HepG2 (cell line): ENCODE results near the gene TSGA10IP. TPM values are rescaled to one million over a fixed set of nuclear protein-coding genes. Genes with fewer than 3 reads are reported as not detected.

Source experiments
- KAT7 ChIP-seq: IDR thresholded peaks from 2 replicates; pipeline ENCODE4 v1.6.1; 2018; ENCODE audit warnings: borderline replicate concordance, missing compliant biosample characterization
- KLF13 ChIP-seq: sonication (generic); formaldehyde crosslinking; IDR thresholded peaks from 2 replicates; pipeline ENCODE4 v1.4.0; 2020; ENCODE audit warnings: mild to moderate bottlenecking, missing genetic modification reagents
- MLXIP ChIP-seq: sonication (generic); formaldehyde crosslinking; IDR thresholded peaks from 2 replicates; pipeline ENCODE4 v1.9.0; 2021; ENCODE audit warnings: missing genetic modification reagents, borderline replicate concordance
- MYNN ChIP-seq: sonication (generic); formaldehyde crosslinking; IDR thresholded peaks from 2 replicates; pipeline ENCODE4 v1.4.0; 2020; ENCODE audit warnings: mild to moderate bottlenecking, low read depth, missing genetic modification reagents
- NR2F1 ChIP-seq, 2 experiments: fragments of 450-650 bp in 1 of 2; formaldehyde crosslinking in 1 of 2; IDR thresholded peaks; 2 replicates each; pipeline versions ENCODE4 v1.5.0 to v1.6.1; 2016 to 2020; ENCODE audit warnings: mild to moderate bottlenecking in 1 of 2, missing compliant biosample characterization in 1 of 2, missing genetic modification reagents in 1 of 2, moderate library complexity in 1 of 2
- SCMH1 ChIP-seq: sonication (generic); formaldehyde crosslinking; IDR thresholded peaks from 2 replicates; pipeline ENCODE4 v1.9.0; 2021; ENCODE audit warnings: missing genetic modification reagents, mild to moderate bottlenecking, borderline replicate concordance
- SMAD1 ChIP-seq: sonication (generic); formaldehyde crosslinking; IDR thresholded peaks from 2 replicates; pipeline ENCODE4 v1.4.0; 2020; ENCODE audit warnings: missing genetic modification reagents, low read depth, mild to moderate bottlenecking, borderline replicate concordance
- ZMYM3 ChIP-seq: sonication (generic); formaldehyde crosslinking; IDR thresholded peaks from 2 replicates; pipeline ENCODE4 v1.5.1; 2020; ENCODE audit warnings: mild to moderate bottlenecking, missing genetic modification reagents
- ZNF263 ChIP-seq: sonication (generic); formaldehyde crosslinking; IDR thresholded peaks from 2 replicates; pipeline ENCODE4 v1.4.0; 2020; ENCODE audit warnings: missing genetic modification reagents
- ZNF326 ChIP-seq: sonication (generic); formaldehyde crosslinking; IDR thresholded peaks from 2 replicates; pipeline ENCODE4 v1.4.0; 2020; ENCODE audit warnings: missing genetic modification reagents, borderline replicate concordance
- ZNF749 ChIP-seq: sonication (generic); formaldehyde crosslinking; IDR thresholded peaks from 2 replicates; pipeline ENCODE4 v1.8.0; 2022; ENCODE audit warnings: mild to moderate bottlenecking, missing genetic modification reagents, moderate library complexity, borderline replicate concordance
- ZNF776 ChIP-seq: sonication (generic); formaldehyde crosslinking; IDR thresholded peaks from 2 replicates; pipeline ENCODE4 v1.4.0; 2020; ENCODE audit warnings: mild to moderate bottlenecking, missing genetic modification reagents
- ZNF816 ChIP-seq: sonication (generic); formaldehyde crosslinking; IDR thresholded peaks from 2 replicates; pipeline ENCODE4 v1.8.0; 2022; ENCODE audit warnings: missing genetic modification reagents, mild to moderate bottlenecking, borderline replicate concordance
- polyA plus RNA-seq, 8 experiments: library from polyadenylated mRNA; depleted of rRNA in 3 of 8; stranded (reverse) in 7 of 8; unstranded in 1 of 8; fragments of >200 nt; fragmentation: Illumina TruSeq in 4 of 8; extraction: Trizol in 4 of 8; gene quantifications; 2 replicates each; pipeline versions ENCODE4 v1.2.1 to v1.2.3, GENCODE V29; 2011 to 2016; ENCODE audit warnings: low read depth in 4 of 8, missing spikeins in 1 of 8, mixed read lengths in 1 of 8; ENCODE audit not compliant: insufficient read depth in 1 of 8
- total RNA-seq, 5 experiments: library from RNA; depleted of rRNA; stranded (reverse); fragments of >200 nt; fragmentation: Illumina TruSeq; extraction: Trizol; gene quantifications; 2 replicates each; pipeline ENCODE4 v1.2.3, GENCODE V29; 2016; ENCODE audit warnings: low read depth in 1 of 5
- TF ChIP-seq, protein P1 (sequence below): sonication (generic); formaldehyde crosslinking; IDR thresholded peaks from 2 replicates; pipeline ENCODE4 v1.5.1; 2020; ENCODE audit warnings: mild to moderate bottlenecking, missing genetic modification reagents, borderline replicate concordance
- TF ChIP-seq, protein P2 (sequence below): sonication (generic); formaldehyde crosslinking; IDR thresholded peaks from 2 replicates; pipeline ENCODE4 v1.4.0; 2020; ENCODE audit warnings: mild to moderate bottlenecking, missing genetic modification reagents

Gene TSGA10IP
- total and polyA plus RNA-seq, 2 of the 13 experiments (the other 11 are each of a cell fraction or from before 2014, with no cell fraction given): not detected

GRCh38 chr11:65919573-65920371, 25.5 kb upstream of the TSGA10IP start (continued):
- TF ChIP-seq, protein P1, sequence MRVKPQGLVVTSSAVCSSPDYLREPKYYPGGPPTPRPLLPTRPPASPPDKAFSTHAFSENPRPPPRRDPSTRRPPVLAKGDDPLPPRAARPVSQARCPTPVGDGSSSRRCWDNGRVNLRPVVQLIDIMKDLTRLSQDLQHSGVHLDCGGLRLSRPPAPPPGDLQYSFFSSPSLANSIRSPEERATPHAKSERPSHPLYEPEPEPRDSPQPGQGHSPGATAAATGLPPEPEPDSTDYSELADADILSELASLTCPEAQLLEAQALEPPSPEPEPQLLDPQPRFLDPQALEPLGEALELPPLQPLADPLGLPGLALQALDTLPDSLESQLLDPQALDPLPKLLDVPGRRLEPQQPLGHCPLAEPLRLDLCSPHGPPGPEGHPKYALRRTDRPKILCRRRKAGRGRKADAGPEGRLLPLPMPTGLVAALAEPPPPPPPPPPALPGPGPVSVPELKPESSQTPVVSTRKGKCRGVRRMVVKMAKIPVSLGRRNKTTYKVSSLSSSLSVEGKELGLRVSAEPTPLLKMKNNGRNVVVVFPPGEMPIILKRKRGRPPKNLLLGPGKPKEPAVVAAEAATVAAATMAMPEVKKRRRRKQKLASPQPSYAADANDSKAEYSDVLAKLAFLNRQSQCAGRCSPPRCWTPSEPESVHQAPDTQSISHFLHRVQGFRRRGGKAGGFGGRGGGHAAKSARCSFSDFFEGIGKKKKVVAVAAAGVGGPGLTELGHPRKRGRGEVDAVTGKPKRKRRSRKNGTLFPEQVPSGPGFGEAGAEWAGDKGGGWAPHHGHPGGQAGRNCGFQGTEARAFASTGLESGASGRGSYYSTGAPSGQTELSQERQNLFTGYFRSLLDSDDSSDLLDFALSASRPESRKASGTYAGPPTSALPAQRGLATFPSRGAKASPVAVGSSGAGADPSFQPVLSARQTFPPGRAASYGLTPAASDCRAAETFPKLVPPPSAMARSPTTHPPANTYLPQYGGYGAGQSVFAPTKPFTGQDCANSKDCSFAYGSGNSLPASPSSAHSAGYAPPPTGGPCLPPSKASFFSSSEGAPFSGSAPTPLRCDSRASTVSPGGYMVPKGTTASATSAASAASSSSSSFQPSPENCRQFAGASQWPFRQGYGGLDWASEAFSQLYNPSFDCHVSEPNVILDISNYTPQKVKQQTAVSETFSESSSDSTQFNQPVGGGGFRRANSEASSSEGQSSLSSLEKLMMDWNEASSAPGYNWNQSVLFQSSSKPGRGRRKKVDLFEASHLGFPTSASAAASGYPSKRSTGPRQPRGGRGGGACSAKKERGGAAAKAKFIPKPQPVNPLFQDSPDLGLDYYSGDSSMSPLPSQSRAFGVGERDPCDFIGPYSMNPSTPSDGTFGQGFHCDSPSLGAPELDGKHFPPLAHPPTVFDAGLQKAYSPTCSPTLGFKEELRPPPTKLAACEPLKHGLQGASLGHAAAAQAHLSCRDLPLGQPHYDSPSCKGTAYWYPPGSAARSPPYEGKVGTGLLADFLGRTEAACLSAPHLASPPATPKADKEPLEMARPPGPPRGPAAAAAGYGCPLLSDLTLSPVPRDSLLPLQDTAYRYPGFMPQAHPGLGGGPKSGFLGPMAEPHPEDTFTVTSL (CRISPR knock-in tag): no peak
- TF ChIP-seq ZNF263 (no peak), ZNF749 (CRISPR knock-in tag) (no peak), SMAD1 (CRISPR knock-in tag) (no peak), NR2F1 (CRISPR knock-in tag; IDR thresholded peaks at IDR 0.05) (no peak), SCMH1 (no peak), ZNF326 (CRISPR knock-in tag) (no peak), MLXIP (CRISPR knock-in tag) (no peak), ZNF776 (CRISPR knock-in tag) (no peak), ZNF816 (no peak), MYNN (no peak), KAT7 (CRISPR knock-in tag) (0 out of 2 replicates have a peak, but pooled peaks have one; percentile 5), KLF13 (CRISPR knock-in tag) (no peak), ZMYM3 (CRISPR knock-in tag) (no peak)
- TF ChIP-seq, protein P2, sequence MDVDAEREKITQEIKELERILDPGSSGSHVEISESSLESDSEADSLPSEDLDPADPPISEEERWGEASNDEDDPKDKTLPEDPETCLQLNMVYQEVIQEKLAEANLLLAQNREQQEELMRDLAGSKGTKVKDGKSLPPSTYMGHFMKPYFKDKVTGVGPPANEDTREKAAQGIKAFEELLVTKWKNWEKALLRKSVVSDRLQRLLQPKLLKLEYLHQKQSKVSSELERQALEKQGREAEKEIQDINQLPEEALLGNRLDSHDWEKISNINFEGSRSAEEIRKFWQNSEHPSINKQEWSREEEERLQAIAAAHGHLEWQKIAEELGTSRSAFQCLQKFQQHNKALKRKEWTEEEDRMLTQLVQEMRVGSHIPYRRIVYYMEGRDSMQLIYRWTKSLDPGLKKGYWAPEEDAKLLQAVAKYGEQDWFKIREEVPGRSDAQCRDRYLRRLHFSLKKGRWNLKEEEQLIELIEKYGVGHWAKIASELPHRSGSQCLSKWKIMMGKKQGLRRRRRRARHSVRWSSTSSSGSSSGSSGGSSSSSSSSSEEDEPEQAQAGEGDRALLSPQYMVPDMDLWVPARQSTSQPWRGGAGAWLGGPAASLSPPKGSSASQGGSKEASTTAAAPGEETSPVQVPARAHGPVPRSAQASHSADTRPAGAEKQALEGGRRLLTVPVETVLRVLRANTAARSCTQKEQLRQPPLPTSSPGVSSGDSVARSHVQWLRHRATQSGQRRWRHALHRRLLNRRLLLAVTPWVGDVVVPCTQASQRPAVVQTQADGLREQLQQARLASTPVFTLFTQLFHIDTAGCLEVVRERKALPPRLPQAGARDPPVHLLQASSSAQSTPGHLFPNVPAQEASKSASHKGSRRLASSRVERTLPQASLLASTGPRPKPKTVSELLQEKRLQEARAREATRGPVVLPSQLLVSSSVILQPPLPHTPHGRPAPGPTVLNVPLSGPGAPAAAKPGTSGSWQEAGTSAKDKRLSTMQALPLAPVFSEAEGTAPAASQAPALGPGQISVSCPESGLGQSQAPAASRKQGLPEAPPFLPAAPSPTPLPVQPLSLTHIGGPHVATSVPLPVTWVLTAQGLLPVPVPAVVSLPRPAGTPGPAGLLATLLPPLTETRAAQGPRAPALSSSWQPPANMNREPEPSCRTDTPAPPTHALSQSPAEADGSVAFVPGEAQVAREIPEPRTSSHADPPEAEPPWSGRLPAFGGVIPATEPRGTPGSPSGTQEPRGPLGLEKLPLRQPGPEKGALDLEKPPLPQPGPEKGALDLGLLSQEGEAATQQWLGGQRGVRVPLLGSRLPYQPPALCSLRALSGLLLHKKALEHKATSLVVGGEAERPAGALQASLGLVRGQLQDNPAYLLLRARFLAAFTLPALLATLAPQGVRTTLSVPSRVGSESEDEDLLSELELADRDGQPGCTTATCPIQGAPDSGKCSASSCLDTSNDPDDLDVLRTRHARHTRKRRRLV (CRISPR knock-in tag): no peak
